DND-41 (cell line): Measurements from ENCODE around the gene EFNA4.

ENCODE experiments used
- CTCF ChIP-seq: IDR thresholded peaks from 2 replicates; pipeline ENCODE4 v1.5.1; 2012; ENCODE audit warnings: borderline replicate concordance, low read length, moderate library complexity, mild to moderate bottlenecking; ENCODE audit not compliant: poor library complexity, severe bottlenecking; ENCODE audit errors: extremely low read depth
- EZH2 ChIP-seq: IDR thresholded peaks from 3 replicates; pipeline ENCODE4 v1.6.1; 2012; ENCODE audit warnings: borderline replicate concordance, low read depth, mild to moderate bottlenecking, moderate library complexity, low read length, inconsistent platforms; ENCODE audit not compliant: severe bottlenecking

GRCh38 chr1:155077346-155077745 lies 13.8 kb downstream of the EFNA4 start:
- no peak for TF ChIP-seq EZH2
- TF ChIP-seq CTCF: no peak
